Left colon (tissue), 2 donors: ENCODE results near the gene EFCAB13. TPM values are rescaled to one million over a fixed set of nuclear protein-coding genes. Genes with fewer than 3 reads are reported as not detected.
"Not testable (repeated sequence)": the region's sequence is repeated elsewhere in the genome, so short reads cannot be mapped to it uniquely, and the experiment has no call there.

Experiments
- ATAC-seq: fragments of 200-7000 bp; cut with Tn5 transposase; one replicate; pipeline ENCODE4 v1.9.1; 2020; ENCODE audit warnings: mild to moderate bottlenecking, moderate library complexity
- DNase-seq, 2 donors: peaks; one replicate each; pipeline ENCODE4 v3.0.0-alpha.2; 2020
- intact Hi-C, 2 donors: fragments of 100-400 bp; cut with DNase I in 1 of 2; cut with micrococcal nuclease in 1 of 2; formaldehyde crosslinking; loops; one replicate each; pipeline versions ENCODE4 v1.11.2 to v1.14.0; 2022; cut with DNase I, micrococcal nuclease
- total RNA-seq, 2 donors: library from RNA; stranded (reverse); fragmentation: NEBNext Ultra II Directional; extraction: Animal tissue kit (Norgen Biotek cat#: 25700); gene quantifications; one replicate each; pipeline ENCODE4 v1.2.1, GENCODE V29; 2021
- donor health status: DM: no; HTN: no; CAD: no.
- donor health status: DM: yes; HTN: yes; CAD: no.

EFCAB13 gene
- total RNA-seq, 2 donors from 2014 or later = 3.2 to 4.0 TPM

DNA sequence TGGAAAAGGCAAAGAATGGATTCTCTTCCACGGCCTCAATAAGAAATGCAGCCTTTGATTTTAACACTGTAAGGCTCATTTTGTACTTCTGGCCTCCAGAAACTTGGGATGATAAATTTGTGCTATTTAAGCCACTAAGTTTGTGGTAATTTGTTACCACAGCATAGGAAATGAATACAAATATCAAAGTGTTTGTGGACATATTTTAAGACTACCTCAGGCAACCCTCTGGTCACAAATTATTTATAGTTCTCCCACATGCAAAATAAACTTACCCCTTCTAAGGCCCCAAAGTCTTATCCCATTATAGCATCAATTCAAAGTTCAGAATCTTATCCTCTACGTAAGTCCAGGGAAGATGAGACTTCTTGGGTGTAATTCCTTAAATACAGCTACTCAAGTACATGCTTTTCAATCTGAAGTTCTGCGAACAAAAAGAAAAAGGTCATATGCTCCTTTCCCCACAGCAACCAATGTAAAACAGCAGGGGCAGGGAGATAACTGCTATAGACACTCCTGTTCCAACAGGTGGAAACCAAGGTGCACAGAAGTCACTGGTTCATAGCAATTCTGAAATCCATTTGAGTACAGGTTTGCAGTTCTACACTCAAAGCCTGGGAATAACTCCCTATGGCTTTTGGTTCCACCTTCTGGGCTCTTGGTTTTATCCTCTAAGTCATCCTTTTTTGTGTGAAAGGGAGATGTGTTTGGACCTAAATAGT lies 5.4 kb upstream of the EFCAB13 start:
- ATAC-seq = no peak
- intact Hi-C loops = loop anchor here in 1 of 2 donors (10.0 kb wide), 1 partner anchor 94 kb away; no protein-coding TSS in a partner anchor

DNA sequence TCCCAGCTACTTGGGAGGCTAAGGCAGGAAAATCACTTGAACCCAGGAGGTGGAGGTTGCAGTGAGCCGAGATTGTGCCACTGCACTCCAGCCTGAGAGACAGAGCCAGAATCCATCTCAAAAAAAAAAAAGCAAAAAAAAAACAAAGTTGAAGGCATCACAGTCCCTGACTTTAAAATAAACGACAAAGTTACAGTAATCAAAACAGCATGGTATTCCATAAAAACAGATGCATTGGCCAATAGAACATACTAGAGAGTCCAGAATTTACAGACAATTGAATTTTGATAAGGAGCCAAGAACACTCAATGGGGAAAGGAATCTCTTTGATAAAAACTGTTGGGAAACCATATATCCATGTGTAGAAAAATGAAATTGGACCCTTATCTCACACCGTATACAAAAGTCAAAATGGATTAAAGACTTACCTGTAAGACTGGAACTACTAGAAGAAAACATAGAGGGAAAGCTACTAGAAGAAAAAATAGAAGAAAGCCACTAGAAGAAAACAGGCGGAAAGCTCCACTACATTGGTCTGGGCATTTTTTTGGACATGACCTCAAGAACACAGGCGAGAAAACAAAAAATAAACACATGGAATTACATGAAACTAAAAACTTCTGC lies 2.8 kb upstream of the EFCAB13 start:
- DNase-seq = no peak
- intact Hi-C loops = no loop called here
- ATAC-seq = no peak

More for the DNA sequence above, 5.4 kb upstream of the EFCAB13 start:
- DNase-seq = no peak

DNA sequence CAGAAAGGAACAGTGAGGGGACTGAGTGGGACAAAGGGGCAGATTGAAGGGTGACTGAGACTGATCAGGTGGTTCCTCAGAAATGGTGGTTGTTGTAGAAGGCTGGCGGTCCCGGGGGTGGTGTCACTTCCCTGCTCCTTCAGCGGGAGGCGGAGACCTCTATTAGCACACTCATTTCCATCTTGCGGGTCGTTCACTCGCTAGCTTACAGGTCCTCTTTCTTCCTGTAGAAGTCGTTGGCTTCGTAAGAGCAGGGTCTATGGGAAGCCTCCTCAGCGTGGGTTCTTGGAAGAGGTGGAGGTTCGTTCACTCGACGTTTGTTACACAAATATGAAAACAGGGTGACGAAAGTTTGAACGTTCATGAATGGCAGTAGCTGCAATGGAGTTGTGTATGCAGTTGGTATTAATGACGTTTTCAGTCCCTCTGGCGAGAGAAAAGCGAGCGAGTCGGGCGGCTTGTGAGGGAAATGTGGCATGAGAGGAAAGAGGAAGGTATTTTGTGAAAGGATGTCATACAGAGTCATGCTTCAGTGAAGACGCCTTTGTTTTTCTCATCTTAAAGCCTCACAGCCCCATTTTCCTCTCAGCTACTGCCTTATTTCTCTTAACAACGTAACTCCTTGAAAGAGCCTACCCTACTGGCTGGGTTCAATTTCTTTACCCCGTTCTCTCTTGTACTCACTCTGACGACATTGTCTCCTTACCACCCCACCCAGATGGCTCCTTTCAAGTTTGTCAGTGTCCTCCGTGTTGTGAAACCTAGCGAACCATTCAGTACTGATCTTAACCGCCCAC lies 667 bp downstream of the EFCAB13 start:
- intact Hi-C loops = no loop called here
- ATAC-seq = peak; percentile 32

DNA sequence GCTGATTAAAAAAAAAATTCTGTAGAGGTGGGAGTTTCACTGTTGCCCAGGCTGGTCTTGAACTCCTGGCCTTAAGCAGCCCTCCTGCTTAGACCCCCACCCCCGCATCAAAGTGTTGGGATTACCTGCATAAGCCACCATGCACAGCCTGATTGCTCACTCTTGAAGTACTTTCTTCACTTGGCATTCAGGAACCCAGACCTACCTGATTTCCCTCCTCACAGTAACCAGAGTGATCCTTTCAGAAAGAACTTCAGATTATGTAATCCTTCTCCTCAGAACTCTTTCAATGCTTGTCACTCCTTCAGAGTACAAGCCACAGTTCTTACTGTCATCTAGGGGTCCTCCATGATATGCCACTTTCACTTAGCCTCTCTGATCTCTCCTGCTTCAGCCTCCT lies 1.4 kb downstream of the EFCAB13 start:
- DNase-seq (no peak), ATAC-seq (no peak)
- intact Hi-C loops = no loop called here

More for the DNA sequence above, 667 bp downstream of the EFCAB13 start:
- DNase-seq = peak; percentile 57 to 70

DNA sequence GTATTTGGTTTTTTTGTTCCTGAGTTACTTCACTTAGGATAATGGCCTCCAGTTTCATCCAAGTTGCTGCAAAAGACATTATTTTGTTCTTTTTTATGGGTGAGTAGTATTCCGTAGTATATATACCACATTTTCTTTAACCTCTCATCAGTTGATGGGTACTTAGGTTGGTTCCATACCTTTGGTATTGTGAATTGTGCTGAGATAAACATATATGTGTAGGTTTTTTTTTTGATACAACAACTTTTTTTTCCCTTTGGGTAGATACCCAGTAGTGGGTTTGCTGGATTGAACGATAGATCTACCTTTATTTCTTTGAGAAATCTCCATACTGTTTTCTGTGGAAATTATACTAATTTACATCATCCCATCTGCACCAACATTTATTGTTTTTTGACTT lies 6.8 kb downstream of the EFCAB13 start:
- intact Hi-C loops = no loop called here
- ATAC-seq (no peak), DNase-seq (no peak)

DNA sequence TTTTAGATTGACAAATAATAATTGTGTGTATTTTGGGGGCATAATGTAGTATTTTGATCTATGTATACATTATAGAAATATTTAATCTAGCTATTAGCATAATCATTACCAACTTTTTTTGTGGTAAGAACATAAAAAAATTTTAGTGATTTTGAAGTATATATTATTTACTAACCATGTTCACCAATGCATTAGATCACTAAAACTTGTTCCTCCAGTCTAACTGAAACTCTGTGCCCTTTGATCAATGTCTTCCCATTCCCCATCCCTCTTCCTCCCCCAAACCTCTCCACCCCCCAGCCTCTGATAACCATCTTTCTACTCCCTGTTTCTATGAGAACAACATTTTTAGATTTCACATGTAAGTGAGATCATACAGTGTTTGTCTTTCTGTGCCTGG lies 8.5 kb downstream of the EFCAB13 start:
- DNase-seq (no peak), ATAC-seq (no peak)
- intact Hi-C loops = no loop called here

DNA sequence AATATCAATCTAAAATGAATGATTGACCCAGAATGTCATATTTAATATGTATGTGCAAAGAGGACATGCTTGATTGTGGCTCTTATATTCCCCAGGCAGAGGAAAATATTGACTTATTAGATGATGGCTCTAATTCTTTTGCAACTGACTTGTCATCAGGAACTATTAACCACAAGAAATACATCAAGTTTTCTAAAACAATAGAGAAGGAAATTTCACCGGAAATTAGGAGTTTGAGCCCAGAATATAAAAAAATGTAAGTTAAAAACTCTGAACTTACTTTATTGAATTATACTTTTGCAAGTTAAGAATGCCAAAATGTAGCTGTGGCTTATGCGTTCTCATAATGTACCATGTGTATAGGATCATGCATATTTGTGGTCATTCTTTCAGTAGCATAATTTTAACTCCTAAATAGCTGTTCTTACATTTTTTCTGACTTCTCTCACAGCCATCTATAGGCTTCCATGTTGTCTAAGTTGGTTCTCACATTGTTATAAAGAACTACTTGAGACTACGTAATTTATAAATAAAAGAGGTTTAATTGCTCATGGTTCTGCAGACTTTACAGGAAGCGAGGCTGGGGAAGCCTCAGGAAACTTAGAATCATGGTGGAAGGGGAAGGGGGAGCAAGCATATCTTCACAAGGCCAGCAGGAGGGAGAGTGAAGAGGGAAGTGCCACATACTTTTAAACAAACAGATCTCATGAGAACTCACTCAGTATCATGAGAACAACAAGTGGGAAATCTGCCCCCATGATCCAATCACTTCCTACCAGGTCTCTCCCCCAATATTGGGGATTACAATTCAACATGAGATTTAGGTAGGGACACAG lies 11.6 kb downstream of the EFCAB13 start:
- no peak for ATAC-seq
- DNase-seq = no peak
- intact Hi-C loops = no loop called here

DNA sequence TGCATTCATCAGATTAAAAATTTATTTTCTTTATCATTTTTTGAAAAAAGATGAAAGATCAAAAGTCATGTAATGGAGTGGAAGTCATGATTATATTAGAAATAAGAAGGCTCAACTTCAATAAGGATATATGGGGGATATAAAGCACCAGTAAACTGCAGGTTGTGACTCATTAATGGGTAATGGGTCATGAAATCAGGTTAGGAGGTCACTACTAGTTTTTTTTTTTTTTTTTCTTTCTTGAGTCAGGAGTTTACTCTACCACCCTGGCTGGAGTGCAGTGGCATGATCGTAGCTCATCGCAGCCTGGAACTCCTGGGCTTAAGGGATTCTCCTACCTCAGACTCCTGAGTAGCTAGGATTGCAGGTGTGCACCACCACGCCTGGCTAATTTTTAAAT lies 14.3 kb downstream of the EFCAB13 start:
- DNase-seq = no peak
- intact Hi-C loops = no loop called here
- no peak for ATAC-seq

DNA sequence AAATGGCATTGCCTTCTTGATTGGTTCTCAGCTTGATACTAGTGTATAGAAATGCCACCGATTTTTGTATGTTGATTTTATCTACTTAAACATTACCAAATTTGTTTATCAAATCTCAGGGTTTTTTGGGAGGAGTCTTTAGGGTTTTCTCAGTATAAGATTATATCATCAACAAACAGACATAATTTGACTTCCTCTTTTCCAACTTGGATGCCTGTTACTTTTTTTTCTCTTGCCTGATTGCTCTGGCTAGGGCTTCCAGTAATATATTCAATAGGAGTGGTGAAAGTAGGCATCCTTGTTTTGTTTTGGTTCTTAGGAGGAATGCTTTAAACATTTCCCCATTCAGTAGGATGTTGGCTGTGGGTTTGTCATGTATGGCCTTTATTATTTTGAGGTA lies 29.1 kb downstream of the EFCAB13 start:
- intact Hi-C loops = no loop called here
- ATAC-seq (no peak), DNase-seq (no peak)

DNA sequence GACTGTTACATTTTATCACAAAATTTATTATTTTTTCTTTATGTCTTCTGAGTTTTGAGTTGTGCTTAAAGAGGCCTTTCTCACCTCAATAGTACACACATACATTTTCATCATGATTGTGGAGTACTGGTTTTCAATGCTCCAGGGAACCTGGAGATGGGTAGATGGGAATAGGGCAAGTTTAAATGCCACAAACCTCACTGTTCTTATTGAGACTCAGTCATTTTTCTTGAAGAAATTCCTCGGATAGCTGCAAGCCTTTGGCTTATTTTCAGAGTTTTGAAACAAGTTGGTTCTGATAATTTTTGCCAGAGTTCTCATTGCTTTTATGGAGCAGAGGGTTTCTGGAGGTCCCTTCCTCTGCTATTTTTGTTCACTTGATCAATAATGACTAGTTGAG lies 34.9 kb downstream of the EFCAB13 start:
- no peak for ATAC-seq
- intact Hi-C loops = no loop called here

DNA sequence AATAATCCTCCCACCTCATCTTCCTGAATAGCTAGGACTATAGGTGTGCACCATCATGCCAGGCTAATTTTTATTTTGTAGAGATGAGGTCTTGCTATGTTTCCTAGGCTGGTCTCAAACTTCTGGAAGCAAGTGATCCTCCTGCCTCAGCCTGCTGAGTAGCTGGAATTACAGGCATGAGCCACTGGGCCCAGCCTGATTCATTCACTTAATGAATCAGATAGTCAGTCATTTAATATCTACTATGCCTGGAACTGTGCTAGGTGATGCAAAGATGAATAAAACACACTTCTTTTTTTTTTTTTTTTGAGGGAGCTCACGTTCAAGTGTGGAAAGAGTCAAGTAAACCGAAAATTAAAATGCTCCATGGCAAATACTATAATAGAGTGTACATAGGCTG lies 39.4 kb downstream of the EFCAB13 start:
- no peak for ATAC-seq
- intact Hi-C loops = no loop called here
- no peak for DNase-seq

More for the DNA sequence above, 34.9 kb downstream of the EFCAB13 start:
- DNase-seq = no peak

DNA sequence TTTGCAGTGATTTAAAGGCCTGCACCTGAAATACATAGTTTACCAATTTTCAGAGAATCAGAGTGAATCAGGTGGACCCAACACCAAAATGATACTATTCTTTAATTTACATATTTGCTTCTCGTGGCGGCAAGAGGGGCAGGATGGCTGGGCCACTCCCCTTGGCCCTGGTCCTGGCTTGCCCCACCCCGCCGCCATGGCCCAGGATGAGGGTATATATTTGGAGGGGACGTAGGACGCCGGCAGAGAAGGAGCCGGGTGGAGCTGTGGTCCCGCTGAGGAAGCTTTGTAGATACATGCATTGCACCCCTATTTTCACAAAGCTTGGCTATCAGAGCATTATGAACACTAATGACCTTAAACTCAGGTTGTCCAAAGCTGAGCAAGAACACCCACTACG lies 43.5 kb downstream of the EFCAB13 start:
- DNase-seq (no peak), ATAC-seq (no peak)
- intact Hi-C loops = no loop called here

DNA sequence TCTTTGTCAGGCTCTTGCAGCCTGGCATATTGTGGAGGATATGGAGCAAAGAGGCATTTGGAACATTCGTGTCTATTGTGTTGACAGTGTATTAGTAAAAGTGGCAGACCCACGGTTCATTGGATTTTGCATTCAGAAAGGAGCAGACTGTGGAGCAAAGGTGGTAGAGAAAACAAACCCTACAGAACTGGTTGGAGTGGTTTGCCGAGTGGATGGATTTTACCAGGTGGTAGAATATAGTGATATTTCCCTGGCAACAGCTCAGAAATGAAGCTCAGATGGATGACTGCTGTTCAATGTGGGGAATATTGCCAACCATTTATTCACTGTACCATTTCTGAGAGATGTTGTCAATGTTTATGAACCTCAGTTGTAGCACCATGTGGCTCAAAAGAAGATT lies 44.5 kb downstream of the EFCAB13 start:
- DNase-seq = no peak
- intact Hi-C loops = no loop called here
- no peak for ATAC-seq

DNA sequence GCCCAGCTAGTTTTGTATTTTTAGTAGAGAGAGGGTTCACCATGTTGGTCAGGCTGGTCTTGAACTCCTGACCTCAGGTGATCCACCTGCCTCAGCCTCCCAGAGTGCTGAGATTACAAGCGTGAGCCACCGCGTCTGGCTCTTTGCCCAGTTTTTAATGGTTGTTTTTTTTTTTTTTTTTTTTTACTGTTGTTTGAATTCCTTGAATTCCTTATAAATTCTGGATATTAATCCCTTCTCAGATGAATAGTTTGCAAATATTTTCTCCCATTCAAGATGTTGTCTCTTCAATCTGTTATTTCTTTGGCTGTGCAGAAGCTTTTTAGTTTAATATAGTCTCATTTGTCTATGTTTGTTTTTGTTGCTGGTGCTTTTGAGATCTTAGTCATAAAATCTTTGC lies 47.1 kb downstream of the EFCAB13 start:
- ATAC-seq, intact Hi-C loops, DNase-seq: not testable (repeated sequence)

DNA sequence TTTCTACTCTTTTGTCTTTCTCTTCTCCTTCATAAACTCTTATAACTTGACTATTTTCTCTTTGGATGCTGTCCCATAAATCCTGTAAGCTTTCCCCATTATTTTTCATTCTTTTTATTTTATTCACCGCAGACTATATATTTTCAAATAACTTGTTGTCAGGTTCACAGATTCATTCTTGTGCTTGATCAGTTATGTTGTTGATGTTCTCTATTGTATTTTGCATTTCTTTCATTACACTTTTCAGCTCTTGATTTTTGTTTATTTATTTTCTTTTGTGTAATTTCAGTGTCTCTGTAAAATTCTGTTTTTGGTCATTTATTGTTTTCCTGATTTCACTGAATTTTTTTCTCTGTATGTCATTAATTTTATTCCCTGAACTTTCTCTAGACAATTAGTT lies 49.2 kb downstream of the EFCAB13 start:
- DNase-seq = no peak
- intact Hi-C loops = no loop called here
- ATAC-seq = no peak

DNA sequence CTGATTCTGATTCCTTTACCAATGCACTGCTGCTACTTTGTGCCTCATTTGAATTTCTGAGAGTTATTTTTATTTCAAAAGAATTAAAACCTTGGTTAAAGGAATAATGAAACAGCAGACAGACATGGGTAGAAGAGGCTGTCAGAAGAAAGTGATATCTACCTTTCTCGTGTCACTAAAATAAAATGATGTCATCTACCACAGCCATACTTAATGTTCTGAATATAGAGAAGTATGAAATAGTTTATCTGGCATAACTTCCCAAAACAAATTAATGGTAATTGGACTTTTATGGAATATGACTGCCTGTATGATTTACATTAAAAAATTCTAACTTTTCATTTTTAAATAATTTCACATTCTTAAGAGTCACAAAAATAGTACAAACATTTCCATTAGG lies 52.5 kb downstream of the EFCAB13 start:
- no peak for ATAC-seq
- intact Hi-C loops = no loop called here
- no peak for DNase-seq

DNA sequence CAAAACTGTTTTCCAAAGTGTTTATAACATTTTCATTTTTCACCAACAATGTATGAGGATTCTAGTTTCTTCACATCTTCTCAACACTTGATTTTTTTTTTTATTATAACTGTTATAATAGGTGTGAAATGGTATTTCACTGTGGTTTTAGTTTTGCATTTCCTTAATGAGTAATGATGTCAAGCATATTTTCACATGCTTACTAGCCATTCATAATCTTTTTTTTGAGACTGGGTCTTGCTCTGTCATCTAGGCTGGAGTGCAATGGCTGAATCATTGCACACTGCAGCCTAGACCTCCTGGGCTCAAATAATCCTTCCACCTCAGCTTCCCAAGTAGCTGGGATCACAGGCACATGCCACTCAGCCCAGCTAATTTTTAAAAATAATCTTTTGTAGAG lies 65.1 kb downstream of the EFCAB13 start:
- intact Hi-C loops = no loop called here
- ATAC-seq (no peak), DNase-seq (no peak)

DNA sequence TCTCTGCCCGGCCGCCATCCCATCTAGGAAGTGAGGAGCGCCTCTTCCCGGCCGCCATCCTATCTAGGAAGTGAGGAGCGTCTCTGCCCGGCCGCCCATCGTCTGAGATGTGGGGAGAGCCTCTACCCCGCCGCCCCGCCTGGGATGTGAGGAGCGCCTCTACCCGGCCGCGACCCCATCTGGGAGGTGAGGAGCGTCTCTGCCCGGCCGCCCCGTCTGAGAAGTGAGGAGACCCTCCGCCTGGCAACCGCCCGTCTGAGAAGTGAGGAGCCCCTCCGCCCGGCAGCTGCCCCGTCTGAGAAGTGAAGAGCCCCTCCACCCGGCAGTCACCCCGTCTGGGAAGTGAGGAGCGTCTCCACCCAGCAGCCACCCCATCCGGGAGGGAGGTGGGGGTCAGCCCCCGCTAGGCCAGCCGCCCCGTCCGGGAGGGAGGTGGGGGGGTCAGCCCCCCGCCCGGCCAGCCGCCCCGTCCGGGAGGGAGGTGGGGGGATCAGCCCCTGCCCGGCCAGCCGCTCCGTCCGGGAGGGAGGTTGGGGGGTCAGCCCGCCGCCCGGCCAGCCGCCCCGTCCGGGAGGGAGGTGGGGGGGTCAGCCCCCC lies 73.9 kb downstream of the EFCAB13 start:
- ATAC-seq, DNase-seq, intact Hi-C loops: not testable (repeated sequence)

DNA sequence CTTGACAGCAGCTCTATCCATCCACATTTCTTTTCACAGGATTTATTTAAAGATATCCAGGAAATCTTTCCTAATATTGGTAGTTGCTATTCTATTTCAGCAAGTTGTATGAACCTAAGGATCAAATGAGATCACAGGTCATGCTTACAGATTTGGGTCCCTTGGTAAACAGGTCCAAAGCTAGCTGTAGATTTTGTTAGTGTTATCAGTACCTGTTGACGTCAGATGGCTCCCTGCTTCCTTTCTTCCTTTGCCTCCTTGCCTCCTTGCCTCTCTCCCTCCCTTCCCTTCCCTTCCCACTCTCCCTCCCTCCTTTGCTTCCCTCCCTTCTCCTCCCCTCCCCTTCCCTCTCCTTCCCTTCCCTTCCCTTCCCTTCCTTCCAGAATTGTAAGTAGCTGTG lies 76.6 kb downstream of the EFCAB13 start:
- DNase-seq (no peak), ATAC-seq (no peak)
- intact Hi-C loops = no loop called here
